HepG2 (cell line): ENCODE measurements around the gene PRXL2A. TPM values are rescaled to one million over a fixed set of nuclear protein-coding genes. Genes with fewer than 3 reads are reported as not detected.
"Not testable (repeated sequence)": the region's sequence is repeated elsewhere in the genome, so short reads cannot be mapped to it uniquely, and the experiment has no call there.

ENCODE experiments used
- ATAC-seq: fragments of 200-7000 bp; cut with Tn5 transposase; 3 replicates; pipeline ENCODE4 v1.9.1; 2020; ENCODE audit warnings: mild to moderate bottlenecking, moderate library complexity
- BruUV-seq: library from RNA; stranded (reverse); fragments of 400-500 nt; replicated peaks from 2 replicates; lab custom pipeline; 2021; lab: Mats Ljungman, UMichigan
- CTCF ChIA-PET: fragments of 300-600 bp; formaldehyde crosslinking; extraction: SDS; loops from one replicate; lab custom pipeline; 2021; ENCODE audit warnings: low total read pairs, inconsistent platforms, low intra/inter-chr PET ratio; lab: Yijun Ruan, JAX
- POLR2A ChIA-PET: fragments of 350-600 bp; sonication (Branson Sonifier 250); formaldehyde crosslinking; loops from one replicate; lab custom pipeline; 2020; ENCODE audit warnings: antibody characterized with exemption, inconsistent platforms; lab: Yijun Ruan, JAX
- DNase-seq: peaks from one replicate; pipeline ENCODE4 v3.0.0-alpha.2; 2015; ENCODE audit warnings: low spot score
- FAIRE-seq: peaks from 3 replicates; lab custom pipeline; 2011; peaks lifted over from hg19 to GRCh38; lab: Jason Lieb, UNC
- H2AFZ ChIP-seq: one replicate; pipeline ENCODE4 v1.6.1; 2011; ENCODE audit warnings: low read length, inconsistent platforms
- H3K27ac ChIP-seq: fragments of 300-600 bp; 3 replicates; pipeline ENCODE4 v1.8.0; 2011; ENCODE audit warnings: mixed run types, mild to moderate bottlenecking, mixed read lengths, low read length, inconsistent platforms; ENCODE audit not compliant: insufficient read depth; ENCODE audit errors: extremely low read length
- H3K27me3 ChIP-seq, 2 experiments: fragments of 200-600 bp in 1 of 2; 2 replicates in 1 of 2; 3 replicates in 1 of 2; pipeline versions ENCODE4 v1.6.0 to v1.8.0; 2011; ENCODE audit warnings: low read length in 2 of 2, mild to moderate bottlenecking in 2 of 2, moderate library complexity in 2 of 2, inconsistent platforms in 1 of 2; ENCODE audit not compliant: insufficient read depth in 2 of 2, control insufficient read depth in 1 of 2
- H3K36me3 ChIP-seq, 2 experiments: fragments of 200-600 bp in 1 of 2; replicated peaks in 1 of 2; 2 replicates in 1 of 2; 3 replicates in 1 of 2; pipeline versions ENCODE4 v1.5.1 to v1.8.0; 2011; ENCODE audit warnings: low read length in 2 of 2, inconsistent platforms in 1 of 2; ENCODE audit not compliant: insufficient read depth in 2 of 2, control insufficient read depth in 1 of 2
- H3K4me1 ChIP-seq: 2 replicates; pipeline ENCODE4 v1.5.1; 2012; ENCODE audit warnings: low read length, inconsistent platforms; ENCODE audit not compliant: insufficient read depth
- H3K4me2 ChIP-seq: 2 replicates; pipeline ENCODE4 v1.6.0; 2011; ENCODE audit warnings: low read depth, low read length, inconsistent platforms
- H3K4me3 ChIP-seq, 3 experiments: fragments of 200-600 bp in 1 of 3; sonication (generic), shearing (Covaris generic) in 1 of 3; replicated peaks in 1 of 3; 2 replicates each; pipeline ENCODE4 v1.5.1; 2011 to 2016; ENCODE audit warnings: low read length in 3 of 3, inconsistent platforms in 2 of 3, low read depth in 2 of 3, mild to moderate bottlenecking in 2 of 3, control low read depth in 1 of 3, mixed read lengths in 1 of 3; ENCODE audit not compliant: insufficient read depth in 1 of 3
- H3K79me2 ChIP-seq: one replicate; pipeline ENCODE4 v1.6.1; 2011; ENCODE audit warnings: low read length, inconsistent platforms; ENCODE audit not compliant: insufficient read depth
- H3K9ac ChIP-seq: 2 replicates; pipeline ENCODE4 v1.6.0; 2011; ENCODE audit warnings: mild to moderate bottlenecking, low read depth, low read length, inconsistent platforms; ENCODE audit not compliant: insufficient read depth
- H3K9me3 ChIP-seq: 2 replicates; pipeline ENCODE4 v1.5.1; 2012; ENCODE audit warnings: mild to moderate bottlenecking, low read length
- H4K20me1 ChIP-seq: 2 replicates; pipeline ENCODE4 v1.6.0; 2011; ENCODE audit warnings: inconsistent platforms, mild to moderate bottlenecking, low read length, moderate library complexity; ENCODE audit not compliant: insufficient read depth
- CHD2 ChIP-seq: IDR thresholded peaks from 2 replicates; pipeline ENCODE4 v1.6.1; 2011; ENCODE audit warnings: low read depth, low read length, improper control_type of control experiment
- ESRRA ChIP-seq: sonication (generic); formaldehyde crosslinking; IDR thresholded peaks from 2 replicates; pipeline ENCODE4 v1.5.1; 2020; ENCODE audit warnings: mild to moderate bottlenecking, low read depth, missing genetic modification reagents
- HMGXB4 ChIP-seq, 2 experiments: sonication (generic) in 1 of 2; formaldehyde crosslinking in 1 of 2; IDR thresholded peaks; 2 replicates each; pipeline versions ENCODE4 v1.4.0 to v1.6.1; 2018 to 2020; ENCODE audit warnings: missing genetic modification reagents in 2 of 2, borderline replicate concordance in 1 of 2, low read depth in 1 of 2, mild to moderate bottlenecking in 1 of 2, missing biosample characterization in 1 of 2
- NFYB ChIP-seq: sonication (generic); formaldehyde crosslinking; IDR thresholded peaks from 2 replicates; pipeline ENCODE4 v1.4.0; 2020; ENCODE audit warnings: missing genetic modification reagents
- NFYC ChIP-seq: IDR thresholded peaks from 2 replicates; pipeline ENCODE4 v1.6.1; 2016; ENCODE audit warnings: missing genetic modification reagents, missing compliant biosample characterization
- SALL2 ChIP-seq: sonication (generic); formaldehyde crosslinking; IDR thresholded peaks from 2 replicates; pipeline ENCODE4 v1.8.1; 2023; ENCODE audit warnings: mild to moderate bottlenecking, missing genetic modification reagents, inconsistent platforms
- TBL1XR1 ChIP-seq: fragments of 150-350 bp; IDR thresholded peaks from 2 replicates; pipeline ENCODE4 v1.6.1; 2014; ENCODE audit warnings: borderline replicate concordance, low read length; ENCODE audit not compliant: partially characterized antibody
- TEAD3 ChIP-seq: optimal IDR thresholded peaks from 2 replicates; pipeline ENCODE3; 2016; ENCODE audit warnings: borderline replicate concordance
- ZNF333 ChIP-seq: sonication (generic); formaldehyde crosslinking; IDR thresholded peaks from 2 replicates; pipeline ENCODE4 v1.4.0; 2020; ENCODE audit warnings: mild to moderate bottlenecking, missing genetic modification reagents, borderline replicate concordance
- WGBS: methylation state at CpG from one replicate; pipeline ENCODE4 v1.1.6; 2017; ENCODE audit warnings: low lambda C conversion rate; 5-methylcytosine and 5-hydroxymethylcytosine counted together
- in situ Hi-C: cut with HindIII; loops from 2 replicates; pipeline ENCODE4 v1.10.0; 2017; ENCODE audit warnings: low pct_unique_long_range_greater_than_20kb; ENCODE audit not compliant: extremely low pct_ligation_motif_present
- intact Hi-C: fragments of 100-400 bp; cut with micrococcal nuclease; formaldehyde crosslinking; loops from one replicate; pipeline ENCODE4 v1.10.0; 2022; ENCODE audit not compliant: unreplicated experiment
- polyA plus RNA-seq, 8 experiments: library from polyadenylated mRNA; depleted of rRNA in 3 of 8; stranded (reverse) in 7 of 8; unstranded in 1 of 8; fragments of >200 nt; fragmentation: Illumina TruSeq in 4 of 8; extraction: Trizol in 4 of 8; gene quantifications; 2 replicates each; pipeline versions ENCODE4 v1.2.1 to v1.2.3, GENCODE V29; 2011 to 2016; ENCODE audit warnings: low read depth in 4 of 8, missing spikeins in 1 of 8, mixed read lengths in 1 of 8; ENCODE audit not compliant: insufficient read depth in 1 of 8
- total RNA-seq, 5 experiments: library from RNA; depleted of rRNA; stranded (reverse); fragments of >200 nt; fragmentation: Illumina TruSeq; extraction: Trizol; gene quantifications; 2 replicates each; pipeline ENCODE4 v1.2.3, GENCODE V29; 2016; ENCODE audit warnings: low read depth in 1 of 5
- TF ChIP-seq, protein P1 (sequence below): sonication (generic); formaldehyde crosslinking; IDR thresholded peaks from 2 replicates; pipeline ENCODE4 v1.5.0; 2020; ENCODE audit warnings: missing genetic modification reagents
- TF ChIP-seq, protein P2 (sequence below): sonication (generic); formaldehyde crosslinking; IDR thresholded peaks from 2 replicates; pipeline ENCODE4 v1.4.0; 2020; ENCODE audit warnings: missing genetic modification reagents

Gene PRXL2A
- total and polyA plus RNA-seq, 2 of the 13 experiments (the other 11 are each of a cell fraction or from before 2014, with no cell fraction given) = 43.9 to 79.9 TPM

DNA sequence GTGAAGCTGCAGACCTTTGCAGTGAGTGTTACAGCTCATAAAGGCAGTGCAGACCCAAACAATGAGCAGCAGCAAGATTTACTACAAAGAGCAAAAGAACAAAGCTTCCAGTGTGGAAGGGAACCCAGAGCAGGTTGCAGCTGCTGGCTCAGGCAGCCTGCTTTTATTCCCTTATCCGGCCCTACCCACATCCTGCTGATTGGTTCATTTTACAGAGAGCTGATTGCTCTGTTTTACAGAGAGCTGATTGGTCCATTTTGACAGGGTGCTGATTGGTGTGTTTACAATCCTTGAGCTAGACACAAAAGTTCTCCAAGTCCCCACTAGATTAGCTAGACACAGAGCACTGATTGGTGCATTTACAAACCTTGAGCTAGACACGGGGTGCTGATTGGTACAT lies 49.4 kb upstream of the PRXL2A start:
- H3K36me3 ChIP-seq, POLR2A ChIA-PET, H3K4me3 ChIP-seq, H4K20me1 ChIP-seq, ATAC-seq, BruUV-seq, CTCF ChIA-PET, H3K4me2 ChIP-seq, FAIRE-seq, H2AFZ ChIP-seq, in situ Hi-C loops, intact Hi-C loops, H3K27me3 ChIP-seq, H3K27ac ChIP-seq, H3K9ac ChIP-seq, H3K79me2 ChIP-seq: not testable (repeated sequence)
- peak; percentile 6 for DNase-seq
- H3K4me1 ChIP-seq = peaks cover 15% of the 10 kb centered on the region
- WGBS = 17% methylated on average over 1 of the region's 2 CpGs
- TF ChIP-seq NFYB (CRISPR knock-in tag) (peak; percentile 64), NFYC (CRISPR knock-in tag) (peak; percentile 56)
- TF ChIP-seq, all 625 proteins: peak for 2; not testable (repeated sequence) for 623
- not testable (repeated sequence) for H3K9me3 ChIP-seq

DNA sequence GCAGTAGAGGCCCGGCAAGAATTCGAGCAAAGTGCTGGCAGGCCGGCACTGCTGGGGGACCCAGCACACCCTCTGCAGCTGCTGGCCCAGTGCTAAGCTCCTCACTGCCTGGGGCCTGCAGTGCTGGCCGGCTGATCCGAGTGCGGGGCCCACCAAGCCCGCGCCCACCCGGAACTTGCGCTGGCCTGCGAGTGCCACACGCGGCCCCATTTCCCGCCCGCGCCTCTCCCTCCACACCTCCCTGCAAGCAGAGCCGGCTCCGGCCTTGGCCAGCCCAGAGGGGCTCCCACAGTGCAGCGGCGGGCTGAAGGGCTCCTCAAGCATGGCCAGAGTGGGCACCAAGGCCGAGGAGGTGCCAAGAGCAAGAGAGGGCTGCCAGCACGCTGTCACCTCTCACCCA lies 48.7 kb upstream of the PRXL2A start:
- Histone ChIP-seq H3K27ac (no peak overlapping the region), H2AFZ (no peak overlapping the region), H3K36me3 (no peaks in the 10 kb centered on the region), H3K4me2 (no peak overlapping the region), H3K9me3 (no peaks in the 10 kb centered on the region), H3K27me3 (no peaks in the 10 kb centered on the region), H3K4me1 (peaks cover 15% of the 10 kb centered on the region), H3K79me2 (no peaks in the 10 kb centered on the region)
- no TSS peak for BruUV-seq
- ChIA-PET CTCF (no interaction called here), POLR2A (no interaction called here)
- FAIRE-seq (no peak), DNase-seq (no peak), ATAC-seq (no peak)
- in situ Hi-C loops = no loop called here
- no CpG with 5 or more reads among the region's 22 CpGs for WGBS
- TF ChIP-seq, protein P1, sequence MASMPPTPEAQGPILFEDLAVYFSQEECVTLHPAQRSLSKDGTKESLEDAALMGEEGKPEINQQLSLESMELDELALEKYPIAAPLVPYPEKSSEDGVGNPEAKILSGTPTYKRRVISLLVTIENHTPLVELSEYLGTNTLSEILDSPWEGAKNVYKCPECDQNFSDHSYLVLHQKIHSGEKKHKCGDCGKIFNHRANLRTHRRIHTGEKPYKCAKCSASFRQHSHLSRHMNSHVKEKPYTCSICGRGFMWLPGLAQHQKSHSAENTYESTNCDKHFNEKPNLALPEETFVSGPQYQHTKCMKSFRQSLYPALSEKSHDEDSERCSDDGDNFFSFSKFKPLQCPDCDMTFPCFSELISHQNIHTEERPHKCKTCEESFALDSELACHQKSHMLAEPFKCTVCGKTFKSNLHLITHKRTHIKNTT = no peak
- TF ChIP-seq TEAD3 (CRISPR knock-in tag) (no peak), TBL1XR1 (no peak), HMGXB4 (CRISPR knock-in tag; IDR thresholded peaks at IDR 0.05; ENCODE audit: borderline replicate concordance in 1 of 2, low read depth in 1 of 2) (no peak), ZNF333 (CRISPR knock-in tag) (no peak), SALL2 (CRISPR knock-in tag) (no peak), ESRRA (no peak), CHD2 (no peak)
- TF ChIP-seq, protein P2, sequence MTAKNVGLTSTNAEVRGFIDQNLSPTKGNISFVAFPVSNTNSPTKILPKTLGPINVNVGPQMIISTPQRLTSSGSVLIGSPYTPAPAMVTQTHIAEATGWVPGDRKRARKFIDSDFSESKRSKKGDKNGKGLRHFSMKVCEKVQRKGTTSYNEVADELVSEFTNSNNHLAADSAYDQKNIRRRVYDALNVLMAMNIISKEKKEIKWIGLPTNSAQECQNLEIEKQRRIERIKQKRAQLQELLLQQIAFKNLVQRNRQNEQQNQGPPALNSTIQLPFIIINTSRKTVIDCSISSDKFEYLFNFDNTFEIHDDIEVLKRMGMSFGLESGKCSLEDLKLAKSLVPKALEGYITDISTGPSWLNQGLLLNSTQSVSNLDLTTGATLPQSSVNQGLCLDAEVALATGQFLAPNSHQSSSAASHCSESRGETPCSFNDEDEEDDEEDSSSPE = no peak
- TF ChIP-seq, all 625 proteins: peak for 0
- no peaks in the 10 kb centered on the region for H4K20me1 ChIP-seq
- intact Hi-C loops = no loop called here
- no peak overlapping the region for H3K9ac ChIP-seq
- H3K4me3 ChIP-seq = no peak overlapping the region
